ENCODE results near the gene EVX1.
A peak's percentile ranks its signal among the peaks of the same experiment; 100 is the strongest.

GRCh38 chr7:27200761-27201579 is 41.6 kb upstream of the EVX1 start:
- TF ChIP-seq CTCF (IDR thresholded peaks at IDR 0.05) = no peak
- TF ChIP-seq EZH2 (IDR thresholded peaks at IDR 0.05) = peak; percentile 29
- peak; percentile 66 for TF ChIP-seq EZH2phosphoT487 (IDR thresholded peaks at IDR 0.05)

Data from neural progenitor cell (in vitro differentiated cells).